Measurements from ENCODE around the gene IPO7.
"Not testable (repeated sequence)": the region's sequence is repeated elsewhere in the genome, so short reads cannot be mapped to it uniquely, and the experiment has no call there.

IPO7 gene

DNA sequence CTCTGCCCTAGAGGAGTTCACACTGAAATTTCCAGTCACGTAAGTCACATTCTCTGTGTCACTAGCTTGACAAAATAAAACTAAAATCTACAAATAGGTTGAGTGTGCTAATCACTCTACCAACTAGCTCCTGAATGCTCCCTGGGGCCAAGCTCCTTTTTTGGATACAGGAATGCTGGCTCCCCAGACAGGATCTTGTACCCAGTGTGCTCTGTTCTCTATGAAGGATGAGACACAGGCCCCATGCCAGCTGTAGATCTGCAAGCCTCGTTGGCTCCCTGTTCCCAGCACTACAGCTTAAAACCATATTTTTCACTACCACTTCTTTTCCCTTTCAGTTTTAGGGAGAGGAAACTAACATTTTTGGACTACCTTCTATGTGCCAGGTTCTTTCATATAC lies 3.7 kb upstream of the IPO7 start:
- TF ChIP-seq ZNF274 (IDR thresholded peaks at IDR 0.05; ENCODE audit: low read depth, low read length): no peak
- H3K4me3 ChIP-seq (ENCODE audit: low read length): no peak overlapping the region

DNA sequence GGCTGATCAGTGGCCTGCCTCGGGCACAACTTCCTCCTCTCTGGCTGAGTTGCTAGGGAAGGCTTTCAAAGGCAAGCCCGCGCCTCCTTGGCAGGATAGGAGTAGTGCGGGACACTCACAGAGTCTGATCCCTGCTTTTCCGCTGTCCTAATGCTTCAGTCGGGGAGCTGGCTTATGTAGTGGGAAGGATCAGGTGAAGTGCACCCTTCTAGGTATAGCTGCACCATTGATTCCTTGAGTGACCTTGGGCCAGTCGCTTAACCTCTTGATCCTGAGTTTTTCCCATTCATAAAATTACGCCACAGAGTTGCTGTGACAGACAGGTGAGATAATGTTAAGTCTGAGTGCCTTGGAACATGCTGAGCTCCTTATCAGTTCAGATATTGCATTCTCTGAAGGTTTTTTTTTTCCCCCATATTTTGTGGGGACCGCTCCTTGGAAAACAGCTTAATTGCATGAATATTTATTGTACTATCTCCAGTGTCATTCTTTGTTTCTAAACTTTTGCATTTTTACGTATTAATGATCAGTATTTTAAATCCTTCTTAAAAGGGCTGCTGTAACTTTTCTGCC lies 961 bp downstream of the IPO7 start:
- no peak for TF ChIP-seq ZNF274 (IDR thresholded peaks at IDR 0.05; ENCODE audit: low read depth, low read length)
- H3K4me3 ChIP-seq (ENCODE audit: low read length): peak overlapping the region; percentile 78

DNA sequence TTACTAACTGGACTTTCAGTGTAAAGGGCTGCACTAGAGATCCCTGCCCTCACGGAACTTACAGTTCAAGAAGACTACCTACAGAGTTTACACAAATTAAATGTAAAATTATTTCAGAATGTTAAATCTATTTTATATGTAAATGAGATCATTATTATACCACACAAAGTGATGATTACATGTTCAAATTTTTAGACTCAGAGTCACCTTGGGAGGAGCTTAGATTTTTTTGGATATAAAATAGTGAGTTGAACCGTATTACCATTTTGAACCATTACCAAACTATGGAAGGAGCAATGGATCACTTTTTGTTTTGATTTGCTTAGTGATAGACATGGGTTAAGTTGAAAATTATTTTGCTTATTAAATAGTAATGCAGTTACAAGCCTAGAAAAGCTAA lies 1.6 kb downstream of the IPO7 start:
- TF ChIP-seq ZNF274 (IDR thresholded peaks at IDR 0.05; ENCODE audit: low read depth, low read length): no peak
- H3K4me3 ChIP-seq (ENCODE audit: low read length): peak overlapping the region; percentile 78; the same call in 1 of the 2 replicates

DNA sequence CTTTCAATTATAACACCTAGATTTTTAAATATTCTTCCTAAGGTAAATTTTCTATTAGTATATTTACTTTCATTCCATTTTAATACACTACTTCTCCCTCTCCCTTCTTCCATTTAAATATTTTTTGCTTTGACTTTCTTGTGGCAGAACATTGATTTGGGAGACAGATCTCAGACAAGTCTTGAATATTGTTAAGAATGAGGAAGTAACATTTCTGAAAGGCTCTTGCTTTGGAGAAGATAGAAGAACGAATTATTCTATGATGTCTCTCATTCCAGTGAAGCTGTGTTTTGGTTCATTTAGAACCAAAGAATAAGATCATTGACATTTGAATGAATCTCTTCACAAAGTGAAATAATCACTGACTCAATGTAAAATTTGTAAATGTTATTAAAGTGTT lies 2.4 kb downstream of the IPO7 start:
- TF ChIP-seq ZNF274 (IDR thresholded peaks at IDR 0.05; ENCODE audit: low read depth, low read length): no peak
- H3K4me3 ChIP-seq (ENCODE audit: low read length): no peak overlapping the region

DNA sequence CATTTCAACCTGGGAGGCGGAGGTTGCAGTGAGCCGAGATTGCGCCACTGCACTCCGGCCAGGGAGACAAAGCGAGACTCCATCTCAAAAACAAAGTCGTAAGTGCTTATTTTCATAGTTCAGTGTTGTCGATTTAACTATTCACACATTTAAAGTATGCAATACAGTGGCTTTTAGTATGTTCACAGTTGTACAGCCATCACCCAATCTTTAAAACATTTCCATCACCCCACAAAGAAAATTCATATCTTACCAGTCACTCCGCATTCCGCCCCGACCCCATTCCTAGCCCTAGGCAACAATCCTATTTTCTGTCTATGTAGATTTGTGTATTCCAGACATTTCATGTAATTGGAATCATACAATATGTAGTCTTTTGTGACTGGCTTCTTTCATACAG lies 11.9 kb downstream of the IPO7 start:
- no peak overlapping the region; the same call in 1 of the 2 replicates for H3K4me3 ChIP-seq (ENCODE audit: low read length)
- TF ChIP-seq ZNF274 (IDR thresholded peaks at IDR 0.05; ENCODE audit: low read depth, low read length): no peak

DNA sequence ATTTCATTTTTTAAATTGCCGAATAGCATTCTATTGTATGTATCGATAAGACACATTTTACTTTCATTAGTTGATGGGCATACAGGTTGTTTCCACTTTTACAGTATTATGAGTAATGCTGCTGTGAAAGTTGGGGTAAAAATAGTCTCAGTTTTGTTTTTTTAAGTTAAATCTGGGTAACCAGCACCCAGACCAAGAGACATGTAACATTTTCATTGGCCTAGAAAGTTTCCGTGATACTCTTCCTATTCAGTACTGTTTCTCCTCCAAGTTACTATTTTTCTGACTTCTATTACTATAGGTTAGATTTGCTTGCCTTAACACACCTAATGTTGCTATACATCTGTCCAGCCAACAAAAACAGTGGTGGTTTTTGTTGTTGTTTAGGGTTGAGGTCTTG lies 12.3 kb downstream of the IPO7 start:
- no peak overlapping the region; the same call in 1 of the 2 replicates for H3K4me3 ChIP-seq (ENCODE audit: low read length)
- TF ChIP-seq ZNF274 (IDR thresholded peaks at IDR 0.05; ENCODE audit: low read depth, low read length): no peak

DNA sequence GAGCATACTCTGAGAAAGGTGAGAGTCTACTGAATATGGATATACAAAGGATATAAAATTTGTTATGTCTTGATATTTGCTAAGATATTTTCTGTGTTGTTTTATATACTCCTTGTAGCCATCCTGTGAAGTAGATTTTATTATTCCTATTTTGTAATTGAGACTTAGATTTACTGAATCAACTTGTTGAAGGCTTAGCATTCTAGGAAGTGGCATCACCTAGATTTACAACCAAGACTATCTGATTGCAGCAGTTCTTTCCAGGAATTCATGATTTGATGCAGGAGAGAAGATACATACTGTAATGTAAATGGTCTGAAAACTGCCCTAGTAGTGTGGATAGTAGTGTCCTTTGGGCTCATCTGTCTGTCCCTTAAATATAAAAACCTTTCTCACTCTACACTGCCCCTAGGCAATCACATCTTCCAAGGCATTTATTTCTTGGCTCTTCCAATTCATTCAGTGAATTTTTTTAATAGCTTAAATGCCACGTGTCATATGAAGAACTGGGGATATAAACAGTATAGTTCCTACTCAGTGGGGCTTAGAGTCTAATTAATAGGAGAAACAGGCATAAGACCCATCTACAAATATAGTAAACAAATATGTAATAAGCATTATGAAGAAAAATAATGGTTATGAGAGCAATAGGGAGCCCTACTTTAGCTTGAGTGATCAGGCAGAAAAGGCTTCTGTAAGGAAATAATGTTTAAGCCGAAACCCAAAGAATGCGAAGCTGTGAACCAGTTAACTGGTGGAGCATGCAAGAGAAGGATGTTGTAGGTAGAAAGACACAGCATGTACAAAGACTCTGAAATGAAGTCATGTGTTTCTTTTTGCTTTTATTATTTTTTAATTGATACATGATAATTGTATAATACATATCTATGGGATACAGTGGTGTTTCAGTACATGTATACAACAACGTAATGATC lies 13.6 kb downstream of the IPO7 start:
- no peak overlapping the region for H3K4me3 ChIP-seq (ENCODE audit: low read length)
- no peak for TF ChIP-seq ZNF274 (IDR thresholded peaks at IDR 0.05; ENCODE audit: low read depth, low read length)

DNA sequence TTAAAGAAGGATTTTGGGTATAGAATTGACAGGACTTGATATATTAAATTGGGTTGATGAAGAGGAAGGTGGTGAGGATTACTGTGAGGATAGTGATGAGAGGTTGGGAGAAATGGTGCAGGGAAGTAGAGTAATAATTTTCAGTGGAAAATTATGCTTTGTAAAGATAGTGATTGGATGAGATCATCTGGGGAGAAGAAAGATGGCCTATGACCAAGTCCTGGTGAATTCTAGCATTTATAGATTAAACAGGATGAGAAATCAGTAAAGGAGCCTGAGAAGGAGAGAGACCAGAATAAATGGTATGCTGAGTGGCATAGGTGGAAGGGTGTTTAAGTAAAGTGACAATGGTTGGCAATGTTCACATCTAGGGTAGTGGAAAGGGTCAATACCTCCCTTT lies 15.0 kb downstream of the IPO7 start:
- H3K4me3 ChIP-seq (ENCODE audit: low read length): no peak overlapping the region
- TF ChIP-seq ZNF274 (IDR thresholded peaks at IDR 0.05; ENCODE audit: low read depth, low read length): no peak

DNA sequence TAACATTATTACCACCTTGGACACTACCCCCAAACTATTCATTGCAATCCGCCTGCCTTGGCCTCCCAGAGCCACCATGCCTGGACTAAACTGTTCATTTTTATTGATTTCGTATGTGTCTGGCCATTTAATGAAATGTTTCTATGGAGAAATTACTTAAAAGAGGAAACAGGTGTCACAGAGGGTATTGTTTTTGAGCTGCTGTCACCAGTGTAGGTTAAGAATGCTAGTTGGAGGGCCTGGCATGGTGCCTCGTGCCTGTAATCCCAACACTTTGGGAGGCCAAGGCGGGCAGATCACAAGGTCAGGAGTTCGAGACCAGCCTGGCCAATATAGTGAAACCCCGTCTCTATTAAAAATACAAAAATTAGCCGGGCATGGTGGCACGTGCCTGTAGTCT lies 17.4 kb downstream of the IPO7 start:
- not testable (repeated sequence) for H3K4me3 ChIP-seq (ENCODE audit: low read length)

DNA sequence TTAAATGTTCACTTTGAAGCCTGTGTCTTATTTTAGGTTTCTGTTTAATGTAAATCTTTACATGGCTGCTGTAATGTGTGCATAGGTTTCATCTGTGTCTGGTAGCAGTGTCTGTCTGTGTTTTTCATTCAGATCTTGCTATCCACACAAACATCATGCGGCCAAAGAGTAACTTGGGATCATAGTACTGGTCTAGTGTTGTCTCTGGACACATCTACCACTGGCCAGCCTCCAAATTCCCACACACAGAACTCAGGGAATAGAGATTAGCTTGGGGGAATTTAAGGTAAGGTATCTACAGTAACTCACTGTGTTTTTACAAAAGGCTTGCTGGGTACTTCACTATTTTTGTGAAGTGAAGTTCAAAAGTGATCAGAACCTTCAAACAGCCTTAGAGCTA lies 44.3 kb downstream of the IPO7 start:
- no peak for TF ChIP-seq ZNF274 (IDR thresholded peaks at IDR 0.05; ENCODE audit: low read depth, low read length)
- no peak overlapping the region for H3K4me3 ChIP-seq (ENCODE audit: low read length)

DNA sequence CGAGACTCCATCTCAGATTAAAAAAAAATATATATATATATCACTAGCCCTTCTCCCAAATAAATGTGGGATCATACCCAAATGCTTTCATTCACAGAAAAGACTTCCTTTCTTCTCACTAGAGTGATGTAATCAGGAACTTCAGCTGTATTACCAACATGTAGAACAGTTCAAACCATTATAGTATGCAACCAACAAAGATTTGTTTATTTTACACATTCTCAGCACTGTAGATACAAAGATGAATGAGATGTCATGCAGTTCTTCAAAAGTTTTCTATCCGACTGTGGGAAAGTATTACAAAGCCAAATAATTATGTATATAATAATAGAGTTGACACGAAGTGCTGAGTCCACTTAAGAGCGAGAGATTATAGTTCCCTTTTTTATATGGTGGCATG lies 54.2 kb downstream of the IPO7 start:
- no peak overlapping the region for H3K4me3 ChIP-seq (ENCODE audit: low read length)
- TF ChIP-seq ZNF274 (IDR thresholded peaks at IDR 0.05; ENCODE audit: low read depth, low read length): no peak

DNA sequence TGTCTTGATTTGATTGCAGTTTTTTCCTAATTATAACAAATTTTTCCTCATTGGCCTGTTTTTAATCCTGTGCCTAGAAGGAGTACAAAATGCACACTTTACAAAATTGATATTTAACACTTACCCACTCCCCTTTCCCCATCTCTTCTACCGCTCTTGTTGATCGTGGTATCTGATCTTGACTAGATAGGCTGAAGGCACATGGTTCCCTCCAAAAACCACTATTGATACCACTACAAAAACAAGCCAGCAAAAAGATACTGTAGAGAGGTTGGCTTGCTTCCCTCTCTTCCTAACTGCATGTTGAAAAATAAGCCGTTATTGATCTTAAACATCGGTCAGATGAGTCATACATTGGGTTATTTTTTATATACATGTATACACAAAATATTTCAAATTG lies 61.8 kb downstream of the IPO7 start:
- no peak overlapping the region for H3K4me3 ChIP-seq (ENCODE audit: low read length)
- no peak for TF ChIP-seq ZNF274 (IDR thresholded peaks at IDR 0.05; ENCODE audit: low read depth, low read length)

DNA sequence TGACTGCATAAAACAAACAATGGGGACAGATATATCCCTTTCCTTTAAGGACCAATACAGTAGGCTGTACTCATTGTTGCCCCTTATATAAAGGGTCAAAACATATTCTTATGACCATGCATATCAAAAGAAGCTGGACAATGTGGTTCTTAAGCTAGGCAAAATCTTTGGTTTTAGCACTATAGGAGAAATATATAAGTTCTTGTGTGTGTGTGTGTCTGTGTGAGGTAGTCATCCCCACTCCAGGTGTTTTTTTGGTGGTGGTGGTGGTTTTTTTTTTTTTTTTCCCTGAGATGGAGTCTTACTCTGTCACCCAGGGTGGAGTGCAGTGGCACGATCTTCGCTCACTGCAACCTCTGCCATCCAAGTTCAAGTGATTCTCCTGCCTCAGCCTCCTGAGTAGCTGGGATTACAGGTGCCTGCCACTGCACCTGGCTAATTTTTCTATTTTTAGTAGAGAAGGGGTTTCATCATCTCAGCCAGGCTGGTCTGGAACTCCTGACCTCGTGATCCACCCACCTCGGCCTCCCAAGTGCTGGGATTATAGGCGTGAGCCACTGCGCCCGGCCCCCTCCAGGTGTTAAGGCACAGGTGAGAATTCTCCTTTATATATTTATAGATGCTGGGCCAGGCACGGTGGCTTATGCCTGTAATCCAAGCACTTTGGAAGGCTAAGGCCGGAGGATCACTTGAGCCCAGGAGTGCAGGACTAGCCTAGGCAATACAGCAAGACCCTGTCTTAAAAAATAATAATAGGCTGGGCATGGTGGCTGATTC lies 64.3 kb downstream of the IPO7 start:
- TF ChIP-seq ZNF274 (IDR thresholded peaks at IDR 0.05; ENCODE audit: low read depth, low read length): no peak

DNA sequence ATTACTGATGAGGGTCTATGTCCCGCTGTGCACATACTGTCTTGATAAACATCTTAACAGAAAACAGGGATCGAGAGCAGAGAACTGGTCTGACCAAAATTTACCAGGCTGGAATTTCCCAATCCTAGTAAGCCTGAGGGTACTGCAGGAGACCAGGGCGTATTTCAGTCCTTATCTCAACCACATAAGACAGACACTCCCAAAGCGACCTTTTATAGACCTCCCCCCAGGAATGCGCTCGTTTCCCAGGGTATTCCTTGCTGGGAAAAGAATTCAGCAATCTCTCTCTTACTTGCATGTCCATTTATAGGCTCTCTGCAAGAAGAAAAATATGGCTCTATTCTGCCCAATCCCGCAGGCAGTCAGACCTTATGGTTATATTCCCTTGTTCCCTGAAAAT lies 67.6 kb downstream of the IPO7 start:
- not testable (repeated sequence) for H3K4me3 ChIP-seq (ENCODE audit: low read length)

More for the DNA sequence above, 64.3 kb downstream of the IPO7 start:
- no peak overlapping the region for H3K4me3 ChIP-seq (ENCODE audit: low read length)

DNA sequence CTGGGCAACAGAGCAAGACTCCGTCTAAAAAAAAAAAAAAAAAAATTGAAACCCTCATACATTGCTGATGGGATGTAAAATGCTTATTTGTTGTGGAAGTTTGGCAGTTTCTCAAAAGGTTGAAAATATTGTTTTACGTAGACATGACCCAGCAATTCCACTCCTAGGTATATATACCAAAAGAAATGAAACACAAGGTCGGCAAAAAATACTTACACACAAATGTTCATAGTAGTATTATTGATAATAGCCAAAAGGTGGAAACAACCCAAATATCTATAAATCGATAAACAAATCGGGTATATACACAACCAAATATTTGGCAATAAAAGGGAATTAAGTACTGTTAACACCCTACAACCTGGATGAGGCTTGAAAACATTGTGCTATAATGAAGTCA lies 71.3 kb downstream of the IPO7 start:
- TF ChIP-seq ZNF274 (IDR thresholded peaks at IDR 0.05; ENCODE audit: low read depth, low read length): no peak
- H3K4me3 ChIP-seq (ENCODE audit: low read length): no peak overlapping the region
